NCI-H2227 (cell line): ENCODE data around the gene LYSMD2.
A peak's percentile ranks its signal among the peaks of the same experiment; 100 is the strongest.

Experiments used
- DNase-seq: peaks from one replicate; lab custom pipeline; 2025; ENCODE audit not compliant: unreplicated experiment; lab: John Stamatoyannopoulos, UW

Gene LYSMD2

DNA sequence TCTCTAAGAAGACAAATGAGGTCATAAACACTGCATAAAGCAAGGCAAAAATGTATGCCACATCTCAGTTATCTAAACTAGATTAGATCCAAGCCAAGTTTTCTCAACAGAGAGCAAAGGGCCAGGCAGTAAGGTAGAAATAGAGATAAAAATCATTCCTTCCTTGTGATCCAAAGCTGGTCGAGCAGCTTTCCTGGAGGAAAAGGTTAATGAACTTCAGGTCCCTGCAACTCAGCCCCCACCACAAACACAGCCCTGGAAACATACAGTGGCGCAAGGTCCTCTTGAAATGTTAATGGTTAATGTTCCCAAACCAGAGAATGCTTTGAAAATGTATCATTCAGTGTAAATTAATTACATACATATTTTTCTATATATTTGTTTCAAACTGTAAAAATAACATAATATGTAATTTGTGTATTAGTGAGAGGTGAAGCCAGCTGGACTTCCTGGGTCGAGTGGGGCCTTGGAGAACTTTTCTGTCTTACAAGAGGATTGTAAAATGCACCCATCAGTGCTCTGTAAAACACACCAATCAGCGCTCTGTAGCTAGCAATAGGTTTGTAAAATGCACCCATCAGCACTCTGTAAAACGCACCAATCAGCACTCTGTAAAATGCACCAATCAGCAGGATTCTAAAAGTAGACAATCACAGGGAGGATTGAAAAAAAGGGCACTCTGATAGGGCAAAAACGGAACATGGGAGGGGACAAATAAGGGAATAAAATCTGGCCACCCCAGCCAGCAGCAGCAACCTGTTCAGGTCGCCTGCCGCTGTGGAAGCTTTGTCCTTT is 17.1 kb downstream of the LYSMD2 start:
- DNase-seq = no peak

DNA sequence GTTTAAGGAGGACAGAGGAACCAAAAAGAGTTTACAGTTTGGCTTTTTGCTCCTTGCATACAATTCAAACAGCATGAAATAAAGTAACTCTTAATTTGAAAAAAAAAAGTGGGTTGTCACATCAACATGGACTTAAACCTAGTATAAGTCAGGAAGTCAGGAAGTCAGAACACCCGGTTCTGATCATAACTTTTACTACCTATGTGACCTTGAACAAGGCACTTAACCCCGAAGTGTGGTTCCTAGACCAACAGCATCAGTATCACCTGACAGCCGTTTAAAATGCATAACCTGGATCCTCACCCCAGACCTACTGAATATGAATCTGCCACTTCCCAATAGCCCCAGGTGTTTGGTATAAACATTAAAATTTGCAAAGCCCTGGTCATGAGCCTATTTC is 18.7 kb downstream of the LYSMD2 start:
- no peak for DNase-seq

DNA sequence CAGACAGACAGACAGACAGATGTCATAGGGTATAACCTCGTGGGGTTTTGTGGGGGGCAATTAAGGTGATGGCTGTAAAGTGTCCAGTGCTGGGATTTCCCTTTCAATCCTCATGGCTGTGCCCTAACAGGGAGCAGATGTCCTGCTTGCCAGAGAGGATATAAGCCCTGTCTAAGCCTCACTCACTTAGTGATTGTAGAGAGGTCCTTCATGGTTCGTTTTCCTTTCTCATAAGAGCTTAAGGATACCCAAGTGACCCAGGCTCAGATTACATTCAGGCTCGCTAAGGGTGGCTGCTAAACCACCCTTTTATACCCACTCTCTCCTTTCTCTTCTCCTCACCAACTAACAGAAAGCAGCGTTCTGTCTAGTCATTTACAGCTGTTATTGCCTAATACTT is 19.2 kb downstream of the LYSMD2 start:
- no peak for DNase-seq

DNA sequence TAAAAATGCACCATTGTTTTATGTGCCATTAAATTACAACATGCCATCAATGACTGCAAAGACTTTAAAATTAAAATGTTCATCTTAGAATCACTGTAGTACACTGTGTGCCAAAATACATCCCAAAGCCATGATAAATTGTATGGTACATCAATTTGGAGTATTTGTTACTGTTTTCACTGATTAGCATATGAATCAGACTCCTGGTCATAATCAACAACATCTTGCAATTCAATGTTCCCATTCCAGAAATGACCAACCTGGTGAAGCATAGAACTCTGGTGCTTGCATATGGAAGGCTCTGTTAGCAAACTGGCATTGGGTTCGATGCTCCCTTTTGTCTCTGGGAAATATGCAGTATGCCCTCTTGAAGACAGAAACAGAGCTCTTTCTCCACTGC is 22.5 kb downstream of the LYSMD2 start:
- no peak for DNase-seq

DNA sequence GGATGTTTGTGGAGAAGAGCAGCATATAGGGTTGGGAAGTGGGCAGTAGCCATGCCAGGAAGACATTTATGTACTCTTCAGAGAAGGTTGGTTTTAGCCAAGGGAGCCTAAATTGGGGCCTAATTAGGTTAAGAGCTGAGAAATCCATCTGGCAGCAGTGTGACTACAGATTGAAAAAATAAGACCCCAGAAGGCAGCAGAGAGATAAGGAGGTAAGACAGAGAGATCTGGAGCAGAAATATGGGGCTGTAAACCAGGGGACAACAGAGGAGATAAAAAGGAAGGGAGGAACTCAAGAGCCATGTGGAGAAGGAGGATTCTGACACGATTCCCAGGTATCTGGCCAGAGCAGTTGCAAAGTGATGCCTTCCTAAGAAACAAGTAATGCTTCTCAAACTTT is 23.3 kb downstream of the LYSMD2 start:
- DNase-seq = no peak

DNA sequence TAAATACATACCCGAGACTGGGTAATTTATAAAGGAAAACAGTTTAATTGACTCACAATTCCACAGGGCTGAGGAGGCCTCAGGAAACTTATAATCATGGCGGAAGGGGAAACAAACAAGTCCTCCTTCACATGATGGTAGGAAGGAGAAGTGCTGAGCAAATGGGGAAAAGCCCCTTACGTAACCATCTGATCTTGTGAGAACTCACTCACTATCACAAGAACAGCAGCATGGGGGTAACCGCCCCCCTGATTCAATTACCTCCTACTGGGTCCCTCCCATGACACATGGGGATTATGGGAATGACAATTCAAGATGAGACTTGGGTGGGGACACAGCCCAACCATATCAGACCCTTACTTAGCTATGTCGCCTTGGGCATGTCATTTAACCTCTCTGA is 28.4 kb downstream of the LYSMD2 start:
- DNase-seq = no peak

DNA sequence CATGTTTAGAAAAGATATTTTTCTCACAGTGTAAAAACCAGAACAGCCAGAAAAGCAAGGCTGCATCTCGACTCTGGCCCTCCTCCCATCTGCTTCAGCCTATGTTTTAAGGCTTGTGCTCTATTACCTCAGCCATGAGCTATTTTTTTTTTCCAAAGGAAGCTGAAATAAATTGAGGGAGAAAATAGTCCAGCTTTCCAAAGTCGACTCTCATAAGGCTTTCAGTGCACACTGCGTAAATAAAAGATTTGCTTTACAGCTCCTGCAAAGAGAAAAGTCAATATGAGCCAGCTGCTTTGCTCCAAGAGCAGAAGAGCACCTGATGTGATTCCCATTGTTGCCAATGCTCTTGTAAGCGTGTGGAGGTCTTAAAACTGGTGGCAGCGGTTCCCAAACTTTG is 29.4 kb downstream of the LYSMD2 start:
- DNase-seq = no peak

DNA sequence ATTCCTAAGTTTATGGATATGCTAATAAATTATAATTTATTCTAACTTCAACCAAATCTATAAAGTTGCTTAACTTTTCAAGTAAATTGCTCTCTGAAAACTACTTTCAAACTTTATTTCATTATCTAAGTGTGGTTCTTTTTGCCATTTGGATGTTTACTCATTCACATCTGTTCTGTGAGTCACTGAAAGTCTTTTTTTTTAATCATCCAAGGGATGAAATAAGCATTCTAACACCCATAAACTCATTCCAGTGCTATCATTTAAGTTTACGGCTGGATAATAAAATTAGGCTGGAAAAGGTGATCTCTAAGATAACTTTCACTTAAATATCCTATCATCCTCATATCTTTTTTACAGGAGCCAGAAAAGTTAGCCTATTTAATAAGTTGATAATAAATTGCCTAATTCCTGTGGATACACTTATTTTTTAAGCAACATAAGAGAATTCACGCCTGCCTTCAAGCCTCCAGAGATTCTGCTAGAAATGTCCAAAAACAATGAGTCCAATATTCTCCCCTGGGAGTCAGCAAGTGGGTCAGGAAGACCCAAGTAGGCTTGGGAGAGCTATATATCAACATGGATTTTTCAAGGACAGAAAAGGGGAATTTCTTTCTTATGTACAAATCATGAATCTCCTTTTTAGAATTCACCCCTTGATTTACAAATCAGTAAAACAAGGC is 30.4 kb downstream of the LYSMD2 start:
- no peak for DNase-seq

DNA sequence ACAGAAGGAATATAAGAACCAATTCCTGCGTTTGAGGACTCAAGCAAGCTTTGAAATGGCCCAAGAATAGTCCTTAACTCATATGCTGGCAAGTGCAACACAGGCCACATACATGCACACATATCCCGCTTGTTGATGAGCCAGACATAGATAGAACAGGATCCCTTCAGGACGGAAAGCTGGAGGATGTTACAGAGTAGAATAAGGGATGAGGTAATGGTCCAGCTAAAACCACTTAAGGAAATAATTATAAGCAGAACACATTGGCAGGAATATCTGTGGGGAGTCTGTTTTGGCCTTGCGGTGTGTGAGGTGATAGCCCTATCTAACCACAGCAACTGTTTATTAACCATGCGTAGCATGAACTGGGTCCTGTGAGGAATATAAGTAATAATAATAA is 31.2 kb downstream of the LYSMD2 start:
- DNase-seq = no peak

DNA sequence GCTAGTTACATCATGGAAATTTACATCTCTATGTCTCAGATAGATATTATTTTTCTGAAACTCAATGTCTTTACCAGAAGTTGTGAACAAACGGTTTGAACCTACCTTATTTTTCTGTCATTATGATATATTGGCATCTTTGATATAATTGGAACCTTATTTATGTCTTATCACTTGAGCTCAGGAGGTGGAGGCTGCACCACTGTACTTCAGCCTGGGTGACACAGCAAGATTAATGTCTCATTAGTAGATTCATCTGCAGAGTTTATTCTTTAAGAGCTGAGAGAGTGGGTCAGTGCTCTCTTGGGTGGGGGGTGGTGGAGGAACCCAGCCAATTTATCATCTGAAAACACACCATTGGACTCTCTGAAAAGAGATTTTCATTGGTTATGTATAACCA is 34.7 kb downstream of the LYSMD2 start:
- DNase-seq = no peak

DNA sequence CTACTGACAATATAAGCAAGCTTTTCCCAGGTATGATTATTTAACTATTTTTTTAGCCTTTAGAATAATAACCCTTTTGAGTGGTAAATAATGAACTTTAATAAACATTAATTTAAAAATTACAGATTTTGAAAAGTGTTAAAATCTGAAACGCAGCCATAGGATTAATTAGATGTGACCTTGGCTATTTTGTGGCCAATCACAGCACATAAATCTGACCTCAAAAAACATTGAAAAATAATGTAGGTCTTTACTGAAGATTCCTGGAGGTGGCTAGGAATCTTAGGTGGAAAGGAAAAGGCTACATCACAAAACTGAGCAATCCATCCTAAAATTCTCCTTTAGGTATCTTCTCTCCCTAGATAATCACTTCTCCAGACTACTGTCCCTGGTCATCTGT is 38.1 kb downstream of the LYSMD2 start:
- no peak for DNase-seq

DNA sequence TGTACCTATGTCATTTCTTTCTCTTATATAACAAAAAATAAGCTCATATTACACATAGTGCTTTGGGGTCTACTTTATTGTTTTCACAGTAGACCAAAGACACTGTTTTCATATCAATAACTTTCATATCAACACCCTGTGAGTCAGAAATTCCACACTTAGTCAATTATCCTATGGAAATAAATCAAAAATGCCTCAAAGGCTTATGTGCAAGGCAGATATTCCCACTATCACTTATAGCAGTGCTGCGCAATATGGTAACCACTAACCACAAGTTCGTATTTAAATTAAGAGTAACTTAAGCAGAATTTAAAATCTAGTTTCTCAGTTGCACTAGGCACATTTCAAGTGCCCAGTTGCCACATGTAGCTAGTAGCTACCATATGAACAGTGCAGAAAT is 40.3 kb downstream of the LYSMD2 start:
- DNase-seq = no peak

DNA sequence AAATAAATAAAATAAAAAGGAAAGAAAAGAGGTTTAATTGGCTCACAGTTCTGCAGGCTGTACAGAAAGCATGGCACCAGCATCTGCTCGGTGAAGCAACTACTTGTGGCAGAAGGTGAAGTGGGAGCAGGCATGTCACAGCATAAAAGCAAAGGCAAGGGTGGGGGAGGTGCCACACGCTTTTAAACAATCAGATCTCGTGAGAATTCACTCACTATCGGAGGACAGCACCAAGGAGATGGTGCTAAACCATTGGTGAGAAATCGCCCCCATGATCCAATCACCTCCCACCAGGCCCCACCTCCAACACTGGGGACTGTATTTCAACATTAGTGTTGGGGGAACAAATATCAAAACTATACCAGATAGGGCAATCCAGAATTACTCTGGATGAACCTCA is 40.9 kb downstream of the LYSMD2 start:
- no peak for DNase-seq

DNA sequence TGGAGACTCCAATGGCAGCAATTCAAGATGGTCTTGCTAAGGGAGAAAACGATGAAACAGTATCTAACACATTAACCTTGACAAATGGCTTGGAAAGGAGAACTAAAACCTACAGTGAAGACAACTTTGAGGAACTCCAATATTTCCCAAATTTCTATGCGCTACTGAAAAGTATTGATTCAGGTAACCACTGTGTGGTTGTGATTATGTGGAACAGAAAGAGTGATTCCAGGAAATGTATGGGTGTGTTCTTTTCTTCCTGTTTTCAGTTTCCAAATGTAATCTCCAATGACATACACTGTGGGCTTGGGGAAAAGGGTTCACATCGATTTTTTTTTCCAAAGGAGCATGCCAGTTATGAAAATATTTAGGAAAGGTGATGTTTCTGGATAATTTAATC is 45.3 kb downstream of the LYSMD2 start:
- no peak for DNase-seq

DNA sequence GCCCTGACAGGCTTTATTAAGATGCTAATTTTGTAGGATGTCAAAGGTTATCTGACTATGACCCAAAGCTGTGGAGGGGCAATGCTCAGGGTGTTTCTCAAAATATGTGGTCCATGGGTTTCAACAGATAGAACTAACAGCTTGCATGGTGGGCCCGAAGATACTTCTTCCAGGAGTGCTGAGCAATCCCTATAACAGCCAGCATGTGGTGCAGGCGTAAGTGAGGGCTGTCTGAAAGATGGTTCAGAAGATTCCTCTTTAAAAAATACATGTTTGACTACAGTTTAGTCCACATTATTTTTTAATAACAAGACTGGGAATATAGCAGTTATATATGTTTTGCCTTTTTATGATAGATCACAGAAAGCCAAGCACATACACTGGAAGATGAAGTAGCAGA is 48.6 kb downstream of the LYSMD2 start:
- no peak for DNase-seq

DNA sequence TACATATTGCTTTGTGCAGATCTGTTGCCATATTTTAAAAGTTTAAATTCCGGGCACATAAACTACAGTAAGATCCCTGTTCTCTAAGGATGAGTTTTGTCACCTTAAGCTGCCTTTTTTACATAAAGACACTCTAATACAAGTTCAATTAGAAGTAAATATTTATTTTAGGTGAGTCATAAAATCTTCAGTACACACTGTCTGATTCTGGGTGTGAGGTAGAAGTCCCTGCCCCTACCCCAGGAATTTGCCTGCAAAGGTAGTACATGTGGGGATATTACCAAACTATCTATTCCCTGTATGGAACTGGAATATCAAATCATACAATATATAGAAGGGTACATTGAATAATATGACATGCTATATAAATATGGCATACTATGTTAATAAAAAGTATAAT is 49.9 kb downstream of the LYSMD2 start:
- DNase-seq = no peak

DNA sequence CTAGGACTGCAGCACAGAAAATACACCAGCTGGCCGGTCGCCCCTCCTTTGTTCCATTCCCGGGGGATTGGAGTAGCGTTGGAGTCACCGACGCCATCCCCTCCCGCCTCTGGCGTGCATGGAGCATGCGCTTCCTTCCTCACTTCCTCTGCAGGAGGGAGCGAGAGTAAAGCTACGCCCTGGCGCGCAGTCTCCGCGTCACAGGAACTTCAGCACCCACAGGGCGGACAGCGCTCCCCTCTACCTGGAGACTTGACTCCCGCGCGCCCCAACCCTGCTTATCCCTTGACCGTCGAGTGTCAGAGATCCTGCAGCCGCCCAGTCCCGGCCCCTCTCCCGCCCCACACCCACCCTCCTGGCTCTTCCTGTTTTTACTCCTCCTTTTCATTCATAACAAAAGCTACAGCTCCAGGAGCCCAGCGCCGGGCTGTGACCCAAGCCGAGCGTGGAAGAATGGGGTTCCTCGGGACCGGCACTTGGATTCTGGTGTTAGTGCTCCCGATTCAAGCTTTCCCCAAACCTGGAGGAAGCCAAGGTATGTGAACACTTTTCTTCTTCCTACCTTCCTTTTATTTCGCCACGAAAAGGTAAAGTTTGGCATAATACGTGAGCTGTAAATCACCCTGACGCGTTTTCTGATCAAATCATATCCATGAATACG is 56.0 kb downstream of the LYSMD2 start, which contains the start of gene SCG3:
SCG3 (plus strand) TSS at position 201 of the 661 bp plus-strand sequence; CDS start at position 454, 253 bp downstream.
- peak; percentile 86 for DNase-seq

DNA sequence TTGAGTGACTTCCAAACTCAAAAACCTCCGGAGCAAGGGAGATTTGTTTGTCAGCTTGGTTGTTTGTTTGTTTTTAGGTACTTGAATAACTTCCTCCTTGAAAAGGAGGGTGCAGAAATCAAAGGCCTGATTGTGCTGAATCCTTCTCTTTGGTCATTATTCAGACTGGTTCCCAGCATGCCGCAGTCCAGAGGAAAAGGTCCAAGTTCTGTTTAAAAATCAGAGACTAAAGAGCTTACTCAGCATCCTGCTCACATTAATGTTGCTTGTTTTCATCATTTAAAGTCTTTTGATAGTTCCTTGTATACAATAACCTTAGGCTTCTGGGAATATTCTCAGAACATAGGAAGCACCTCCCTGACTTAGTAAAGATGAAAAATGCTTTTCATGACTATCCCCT is 57.1 kb downstream of the LYSMD2 start:
- DNase-seq = no peak

DNA sequence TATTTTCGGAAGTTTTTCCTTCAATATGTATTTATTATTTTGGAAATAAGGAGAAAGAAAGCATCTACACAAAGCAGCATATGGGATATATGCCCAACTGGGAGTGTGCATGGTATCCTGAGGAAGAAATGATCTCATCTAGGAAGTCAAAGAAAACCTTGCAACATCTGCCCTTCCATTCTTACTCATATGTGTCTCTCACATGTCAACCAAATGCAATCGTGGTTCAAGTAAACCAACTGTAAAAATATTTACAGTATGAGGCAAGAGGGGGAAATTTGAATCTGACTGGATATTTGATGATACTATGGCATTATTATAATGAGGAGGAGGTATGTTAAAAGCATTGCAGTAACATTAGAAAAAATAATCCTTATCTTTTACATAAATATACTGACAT is 59.4 kb downstream of the LYSMD2 start:
- DNase-seq = no peak

DNA sequence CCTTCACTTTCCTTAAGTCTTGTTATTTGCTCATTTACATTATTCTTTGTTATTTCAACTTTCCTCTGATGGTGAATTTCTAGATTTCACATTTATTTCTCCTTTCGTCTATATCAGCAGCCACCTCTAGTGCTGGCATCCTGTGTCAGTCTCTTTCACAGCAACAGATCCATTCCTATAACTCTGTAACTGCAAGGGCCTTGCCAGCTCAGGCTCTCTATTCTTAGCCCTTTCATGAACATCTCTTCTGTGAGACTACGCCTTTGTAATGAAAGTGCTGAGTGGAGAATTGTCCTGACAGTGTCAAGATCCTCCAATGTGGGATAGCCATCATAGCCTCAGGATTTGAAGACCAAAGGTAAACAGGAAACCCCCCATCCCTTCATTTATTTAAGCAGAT is 60.0 kb downstream of the LYSMD2 start:
- DNase-seq = no peak

DNA sequence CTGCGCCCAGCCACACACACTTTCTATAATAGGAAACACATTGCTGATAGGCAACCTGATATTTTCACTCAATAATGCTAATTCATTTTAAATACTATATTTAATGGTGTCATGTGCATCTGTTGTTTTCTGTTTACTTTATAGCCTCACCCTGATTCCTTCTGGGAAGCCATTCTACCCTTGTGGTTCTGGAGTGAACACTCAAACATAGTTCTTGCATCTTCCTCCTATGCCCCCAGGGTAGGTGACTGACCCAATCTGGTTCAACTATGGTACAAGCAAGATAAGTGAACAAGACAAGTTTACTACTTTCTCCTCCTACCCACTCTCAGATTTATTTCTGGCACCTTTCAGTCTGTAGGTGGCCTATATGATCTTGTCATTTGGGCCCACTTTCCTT is 60.4 kb downstream of the LYSMD2 start:
- DNase-seq = no peak

DNA sequence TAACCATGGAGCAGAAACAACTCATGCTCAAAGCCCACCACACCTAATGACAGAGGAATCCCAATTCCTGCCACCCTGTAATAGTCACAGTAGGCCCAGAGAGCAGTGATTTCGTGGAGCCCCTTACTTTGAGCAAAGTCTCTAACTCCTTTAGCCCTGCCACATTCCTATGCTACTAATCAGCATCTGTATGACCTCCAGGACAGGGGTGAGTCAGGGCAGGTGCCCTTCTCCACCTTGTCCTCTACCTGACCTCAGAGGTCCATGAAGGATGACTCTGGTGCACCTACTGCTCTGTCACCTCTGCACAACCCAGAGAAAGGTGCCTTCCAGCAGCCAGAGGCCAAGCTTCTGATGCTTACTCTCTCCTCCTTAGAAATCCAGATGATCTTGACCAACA is 62.2 kb downstream of the LYSMD2 start:
- no peak for DNase-seq
